ENCODE measurements around the gene SND1.

SND1 gene

DNA sequence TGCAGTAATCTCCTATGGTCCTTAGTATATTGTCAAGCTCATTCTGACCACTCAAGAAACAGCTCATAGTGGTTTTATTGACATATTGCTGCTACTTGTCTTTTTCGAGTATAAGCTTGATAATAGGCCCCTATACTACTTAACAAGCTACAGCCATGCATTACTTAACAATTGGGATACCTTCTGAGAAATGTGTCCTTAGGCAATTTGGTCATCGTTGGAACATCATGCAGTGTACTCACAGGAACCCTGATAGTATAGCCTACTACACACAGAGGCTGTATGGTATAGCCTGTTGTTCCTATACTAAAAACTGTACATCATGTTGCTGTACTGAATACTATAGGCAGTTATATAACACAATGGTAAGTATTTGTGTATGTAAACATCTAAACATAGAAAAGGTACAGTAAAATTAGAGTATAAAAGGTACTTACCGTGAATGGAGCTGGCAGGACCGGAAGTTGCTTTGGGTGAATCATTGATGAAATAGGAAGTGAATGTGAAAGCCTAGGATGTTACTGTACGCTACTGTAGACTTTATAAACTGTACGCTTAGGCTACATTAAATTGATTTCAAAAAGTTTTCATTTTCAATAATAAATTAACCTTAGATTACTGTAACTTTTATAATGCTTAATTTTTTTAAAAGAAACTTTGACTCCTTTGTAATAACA, 218.4 kb downstream of the SND1 start:
- TF ChIP-seq, protein P1, sequence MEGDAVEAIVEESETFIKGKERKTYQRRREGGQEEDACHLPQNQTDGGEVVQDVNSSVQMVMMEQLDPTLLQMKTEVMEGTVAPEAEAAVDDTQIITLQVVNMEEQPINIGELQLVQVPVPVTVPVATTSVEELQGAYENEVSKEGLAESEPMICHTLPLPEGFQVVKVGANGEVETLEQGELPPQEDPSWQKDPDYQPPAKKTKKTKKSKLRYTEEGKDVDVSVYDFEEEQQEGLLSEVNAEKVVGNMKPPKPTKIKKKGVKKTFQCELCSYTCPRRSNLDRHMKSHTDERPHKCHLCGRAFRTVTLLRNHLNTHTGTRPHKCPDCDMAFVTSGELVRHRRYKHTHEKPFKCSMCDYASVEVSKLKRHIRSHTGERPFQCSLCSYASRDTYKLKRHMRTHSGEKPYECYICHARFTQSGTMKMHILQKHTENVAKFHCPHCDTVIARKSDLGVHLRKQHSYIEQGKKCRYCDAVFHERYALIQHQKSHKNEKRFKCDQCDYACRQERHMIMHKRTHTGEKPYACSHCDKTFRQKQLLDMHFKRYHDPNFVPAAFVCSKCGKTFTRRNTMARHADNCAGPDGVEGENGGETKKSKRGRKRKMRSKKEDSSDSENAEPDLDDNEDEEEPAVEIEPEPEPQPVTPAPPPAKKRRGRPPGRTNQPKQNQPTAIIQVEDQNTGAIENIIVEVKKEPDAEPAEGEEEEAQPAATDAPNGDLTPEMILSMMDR (IDR thresholded peaks at IDR 0.05; ENCODE audit: low read depth, low read length), result no peak
- H3K4me3 ChIP-seq (ENCODE audit: low read depth, low read length), result no peak overlapping the region

- TF ChIP-seq, protein P1 (IDR thresholded peaks at IDR 0.05; ENCODE audit: low read depth, low read length), result no peak
- H3K4me3 ChIP-seq (ENCODE audit: low read depth, low read length), result no peak overlapping the region
These were observed 219.2 kb downstream of the SND1 start for GRCh38 chr7:127871226-127871625.

DNA sequence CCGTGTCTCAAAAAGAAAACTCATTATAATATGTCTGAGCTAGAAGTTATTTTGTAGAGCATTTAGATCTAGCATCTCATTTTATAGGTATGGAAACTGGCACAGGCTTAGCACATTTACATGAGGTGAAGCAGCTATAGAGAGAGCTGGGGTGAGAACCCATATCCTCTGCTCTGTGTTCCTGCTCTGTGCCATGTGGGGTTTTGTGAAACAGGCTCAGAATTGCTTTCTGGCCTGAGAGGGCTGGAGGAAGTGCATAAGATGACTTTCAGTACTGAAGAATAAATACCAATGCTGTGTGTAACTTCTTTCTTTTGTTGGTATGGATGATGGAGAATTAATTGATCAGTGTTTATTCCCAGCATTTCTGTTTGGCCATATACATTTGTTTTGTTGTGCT, 220.1 kb downstream of the SND1 start:
- TF ChIP-seq, protein P1 (IDR thresholded peaks at IDR 0.05; ENCODE audit: low read depth, low read length), result no peak
- H3K4me3 ChIP-seq (ENCODE audit: low read depth, low read length), result no peak overlapping the region

- H3K4me3 ChIP-seq (ENCODE audit: low read depth, low read length), result no peak overlapping the region
- TF ChIP-seq, protein P1 (IDR thresholded peaks at IDR 0.05; ENCODE audit: low read depth, low read length), result no peak
These were observed 221.2 kb downstream of the SND1 start for GRCh38 chr7:127873151-127873550.

DNA sequence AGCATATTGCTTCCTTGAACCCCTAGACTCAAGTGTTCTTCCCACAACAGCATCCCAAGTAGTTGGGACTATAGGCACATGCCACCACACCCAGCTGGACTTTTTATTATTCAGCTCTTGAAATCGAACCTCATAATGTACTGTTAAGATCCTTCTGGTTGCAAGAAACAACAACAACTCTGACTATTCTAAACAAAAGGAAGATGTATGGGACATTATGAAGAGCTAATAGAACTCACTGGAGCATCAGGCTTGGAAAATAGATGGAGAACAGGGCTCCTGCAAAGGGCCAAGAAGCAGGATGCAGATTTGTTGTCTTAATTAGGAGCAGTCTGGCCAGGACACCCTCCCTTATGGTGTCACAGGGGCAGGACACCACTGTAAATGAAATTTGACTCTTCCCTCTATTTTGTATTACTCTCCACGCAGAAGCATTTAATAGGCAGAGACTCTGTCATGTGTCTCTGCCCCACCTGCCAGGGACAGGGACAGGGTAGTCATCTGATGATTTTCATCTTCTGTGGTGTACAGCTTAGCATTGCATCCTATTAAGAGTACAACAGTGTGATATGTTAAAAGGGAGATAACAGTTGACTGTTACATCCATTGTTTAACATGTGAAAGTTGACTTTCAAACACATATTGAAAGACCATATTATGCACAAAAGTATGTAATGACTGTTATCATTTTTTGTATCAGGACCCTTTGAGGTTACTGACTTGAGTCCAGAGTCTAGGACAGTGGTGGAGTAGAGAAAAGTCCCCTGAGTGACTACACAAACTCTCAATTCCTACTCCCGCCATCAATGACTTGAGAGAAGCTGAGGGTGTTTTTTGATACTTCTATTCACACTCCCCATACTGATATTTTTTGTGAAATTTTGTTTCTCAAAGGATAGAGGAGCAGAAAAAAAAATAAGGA, 222.0 kb downstream of the SND1 start:
- TF ChIP-seq, protein P1 (IDR thresholded peaks at IDR 0.05; ENCODE audit: low read depth, low read length), result no peak
- no peak overlapping the region for H3K4me3 ChIP-seq (ENCODE audit: low read depth, low read length)

- TF ChIP-seq, protein P1 (IDR thresholded peaks at IDR 0.05; ENCODE audit: low read depth, low read length), result no peak
- no peak overlapping the region for H3K4me3 ChIP-seq (ENCODE audit: low read depth, low read length)
These were observed 223.1 kb downstream of the SND1 start for GRCh38 chr7:127874951-127875608.
